NCI-H524 (cell line): ENCODE data around the gene TRIM13.

Experiments
- DNase-seq, 2 experiments: peaks; one replicate each; lab custom pipeline; 2025; lab: John Stamatoyannopoulos, UW

The TRIM13 gene

DNA sequence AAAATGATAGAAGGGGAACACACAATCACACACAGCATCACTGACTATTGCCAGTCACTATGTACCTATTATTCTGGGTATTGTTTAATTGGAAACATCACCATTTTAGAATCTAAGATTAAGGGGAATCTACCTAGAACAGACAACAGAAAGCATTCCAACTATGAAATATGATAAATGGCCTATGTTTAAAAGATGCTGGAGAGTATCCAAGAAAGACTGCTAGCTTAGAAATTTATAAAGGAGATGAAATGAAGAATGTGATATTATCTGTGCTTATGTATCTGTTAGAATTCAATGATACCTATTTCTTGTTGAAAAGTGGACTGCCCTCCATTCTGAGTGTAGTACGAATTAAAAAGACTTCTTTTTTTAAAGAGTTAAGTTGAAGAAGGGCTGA lies 68.9 kb downstream of the TRIM13 start:
- DNase-seq: no peak
